Brain microvascular endothelial cell (primary cell): ENCODE measurements around the gene BFSP1.

Experiments
- DNase-seq: peaks from one replicate; pipeline ENCODE4 v3.0.0-alpha.2; 2020
- H3K27ac ChIP-seq: fragments of 250-450 bp; sonication (Bioruptor Pico); 2 replicates; pipeline ENCODE4 v1.5.1; 2020; ENCODE audit warnings: mild to moderate bottlenecking, moderate library complexity
- H3K27me3 ChIP-seq: fragments of 250-450 bp; sonication (Bioruptor Pico); replicated peaks from 2 replicates; pipeline ENCODE4 v1.5.1; 2020; ENCODE audit warnings: mild to moderate bottlenecking
- H3K36me3 ChIP-seq: fragments of 250-450 bp; sonication (Bioruptor Pico); replicated peaks from 2 replicates; pipeline ENCODE4 v1.5.1; 2020; ENCODE audit warnings: mild to moderate bottlenecking
- H3K4me3 ChIP-seq: 2 replicates; pipeline ENCODE4 v1.5.1; 2011; ENCODE audit warnings: low read depth, mild to moderate bottlenecking, control low read depth, low read length, moderate library complexity
- in situ Hi-C: cut with HindIII; loops from 2 replicates; pipeline ENCODE4 v1.10.0; 2017; ENCODE audit warnings: low sequenced_read_pairs, low pct_ligation_motif_present
- TF ChIP-seq, protein P1 (sequence below): IDR thresholded peaks from 2 replicates; pipeline ENCODE4 v1.5.1; 2011; ENCODE audit warnings: low read depth, mild to moderate bottlenecking, moderate library complexity, low read length, control low read depth, inconsistent platforms; ENCODE audit errors: missing control alignments

The BFSP1 gene

DNA sequence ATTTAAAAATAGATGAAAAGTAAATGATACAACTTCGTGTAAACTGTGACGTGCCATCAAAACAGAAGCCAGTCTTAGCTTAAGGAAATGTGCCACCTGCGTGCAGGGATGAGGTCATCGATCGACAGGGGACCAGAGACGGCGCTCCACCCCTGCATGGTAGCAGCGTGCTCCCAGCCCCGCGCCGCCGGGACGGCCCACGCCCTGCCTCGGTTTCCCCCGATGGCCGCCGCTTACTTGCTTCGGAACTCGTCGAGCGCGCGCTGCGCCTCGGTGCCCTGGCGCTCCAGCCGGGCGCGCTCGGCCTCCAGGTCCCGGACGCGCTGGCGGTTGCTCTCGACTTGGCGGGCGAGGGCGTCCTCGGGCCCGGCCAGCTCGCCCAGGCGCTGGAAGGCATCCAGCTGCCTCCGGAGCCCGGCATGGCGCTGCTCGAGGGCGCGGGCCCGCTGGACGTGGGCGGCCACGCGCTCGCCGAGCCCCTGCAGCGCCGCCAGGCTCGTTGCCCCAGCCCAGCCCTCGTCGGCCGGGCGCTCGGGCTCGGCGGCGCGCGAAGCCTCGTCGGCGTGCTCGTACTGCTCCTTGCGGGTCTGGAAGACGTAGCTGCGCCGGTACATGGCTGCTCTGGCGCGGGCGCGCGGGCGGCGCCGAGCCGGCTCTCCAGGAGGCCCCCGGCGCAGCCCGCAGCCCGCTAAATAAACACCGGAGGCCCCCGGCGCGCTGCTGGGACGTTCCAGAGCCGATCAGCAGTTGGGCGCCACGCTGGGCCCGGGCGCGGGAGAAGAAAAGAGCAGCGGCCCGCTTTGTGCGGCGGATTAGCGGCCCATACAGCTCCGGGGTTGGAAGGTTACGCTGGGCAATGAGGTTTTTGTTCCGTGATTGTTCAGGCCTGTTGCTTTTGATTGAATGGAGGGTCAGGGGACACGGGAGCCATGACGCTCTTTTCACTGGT is at the start of gene BFSP1:
BFSP1 (minus strand) TSS at position 664 of the 949 bp plus-strand sequence; CDS start at position 614, 50 bp downstream.
- Histone ChIP-seq H3K27ac (peak within 1 kb of the TSS; percentile 42), H3K4me3 (peak within 1 kb of the TSS; percentile 56), H3K36me3 (no peaks in the 10 kb centered on the region), H3K27me3 (no peaks in the 10 kb centered on the region)
- in situ Hi-C loops = no loop called here
- DNase-seq = peak; percentile 31
- TF ChIP-seq, protein P1, sequence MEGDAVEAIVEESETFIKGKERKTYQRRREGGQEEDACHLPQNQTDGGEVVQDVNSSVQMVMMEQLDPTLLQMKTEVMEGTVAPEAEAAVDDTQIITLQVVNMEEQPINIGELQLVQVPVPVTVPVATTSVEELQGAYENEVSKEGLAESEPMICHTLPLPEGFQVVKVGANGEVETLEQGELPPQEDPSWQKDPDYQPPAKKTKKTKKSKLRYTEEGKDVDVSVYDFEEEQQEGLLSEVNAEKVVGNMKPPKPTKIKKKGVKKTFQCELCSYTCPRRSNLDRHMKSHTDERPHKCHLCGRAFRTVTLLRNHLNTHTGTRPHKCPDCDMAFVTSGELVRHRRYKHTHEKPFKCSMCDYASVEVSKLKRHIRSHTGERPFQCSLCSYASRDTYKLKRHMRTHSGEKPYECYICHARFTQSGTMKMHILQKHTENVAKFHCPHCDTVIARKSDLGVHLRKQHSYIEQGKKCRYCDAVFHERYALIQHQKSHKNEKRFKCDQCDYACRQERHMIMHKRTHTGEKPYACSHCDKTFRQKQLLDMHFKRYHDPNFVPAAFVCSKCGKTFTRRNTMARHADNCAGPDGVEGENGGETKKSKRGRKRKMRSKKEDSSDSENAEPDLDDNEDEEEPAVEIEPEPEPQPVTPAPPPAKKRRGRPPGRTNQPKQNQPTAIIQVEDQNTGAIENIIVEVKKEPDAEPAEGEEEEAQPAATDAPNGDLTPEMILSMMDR = no peak

DNA sequence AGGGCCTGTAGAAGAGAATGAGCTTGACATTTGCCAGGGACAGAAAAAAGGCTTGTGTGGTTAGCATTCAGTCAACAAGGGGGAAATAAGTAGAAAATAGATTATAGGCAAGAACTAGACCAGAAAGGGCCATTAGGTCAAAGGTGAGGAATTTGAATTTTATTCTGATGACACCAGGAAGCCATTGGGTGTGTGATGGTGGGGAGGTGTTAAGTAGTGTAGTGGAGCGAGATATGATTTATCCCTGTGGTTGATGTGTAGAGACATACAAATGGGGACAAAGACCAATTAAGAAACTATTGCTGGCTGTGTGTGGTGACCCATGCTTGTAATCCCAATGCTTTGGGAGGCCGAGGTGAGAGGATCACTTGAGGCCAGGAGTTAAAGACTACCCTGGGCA is 49.7 kb upstream of the BFSP1 start:
- H3K27ac ChIP-seq = no peak overlapping the region

DNA sequence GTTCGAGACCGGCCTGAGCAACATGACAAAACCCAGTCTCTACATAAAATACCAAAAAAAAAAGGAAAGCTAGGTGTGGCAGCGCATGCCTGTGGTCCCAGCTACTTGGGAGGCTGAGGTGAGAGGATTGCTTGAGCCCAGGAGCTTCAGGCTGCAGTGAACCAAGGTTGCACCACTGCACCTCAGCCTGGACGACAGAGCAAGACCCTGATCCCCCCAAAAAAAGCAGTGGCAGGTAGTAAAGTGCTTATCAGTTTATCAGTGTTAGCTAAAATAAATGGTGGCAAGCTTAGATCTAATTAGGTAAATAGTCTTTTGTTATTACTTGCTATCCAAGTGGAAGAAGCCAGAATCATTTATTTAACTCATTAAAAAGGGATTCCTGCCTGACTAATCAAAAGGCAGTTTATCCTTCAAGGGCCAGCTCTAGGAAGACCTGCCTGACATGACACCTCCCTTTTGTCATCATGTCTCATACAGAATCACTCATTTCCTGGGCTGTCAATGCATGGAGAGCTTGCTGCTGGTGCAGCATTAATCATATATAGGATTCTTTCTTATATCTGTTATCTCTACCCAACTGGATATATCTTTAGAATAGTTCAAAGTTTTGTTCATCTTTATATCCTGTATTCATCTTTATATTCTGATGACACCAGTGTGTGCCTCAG is 48.3 kb upstream of the BFSP1 start:
- no peak for DNase-seq
- no peak overlapping the region for H3K27ac ChIP-seq
- no peak overlapping the region for H3K4me3 ChIP-seq
- in situ Hi-C loops = no loop called here
- TF ChIP-seq, protein P1 = no peak
- peaks cover 9% of the 10 kb centered on the region for H3K36me3 ChIP-seq
- no peaks in the 10 kb centered on the region for H3K27me3 ChIP-seq

More for the DNA sequence above, 49.7 kb upstream of the BFSP1 start:
- DNase-seq = no peak
- H3K4me3 ChIP-seq = no peak overlapping the region
- H3K27me3 ChIP-seq = no peaks in the 10 kb centered on the region
- in situ Hi-C loops = no loop called here
- H3K36me3 ChIP-seq = peaks cover 7% of the 10 kb centered on the region
- TF ChIP-seq, protein P1 = no peak

DNA sequence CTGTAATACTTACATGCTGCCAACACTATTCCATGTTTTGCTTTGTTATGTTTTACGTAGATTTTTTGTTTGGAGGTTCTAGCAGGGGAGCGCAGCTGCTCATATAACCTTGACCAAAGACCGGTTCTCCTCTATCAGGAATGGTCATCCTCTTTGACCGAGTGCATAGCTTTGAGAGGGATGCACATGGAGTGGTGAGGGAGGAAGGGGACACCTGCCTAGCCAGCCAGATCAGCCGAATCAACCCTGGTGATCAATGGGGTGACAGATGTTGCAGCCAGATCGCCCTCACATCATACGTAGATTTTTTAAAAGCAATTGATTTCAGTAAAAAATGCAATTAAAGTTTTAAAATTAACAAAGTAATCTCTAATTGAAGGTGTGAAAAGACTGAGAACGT is 45.0 kb upstream of the BFSP1 start:
- H3K36me3 ChIP-seq = peaks cover 15% of the 10 kb centered on the region
- no peak for DNase-seq
- in situ Hi-C loops = no loop called here

DNA sequence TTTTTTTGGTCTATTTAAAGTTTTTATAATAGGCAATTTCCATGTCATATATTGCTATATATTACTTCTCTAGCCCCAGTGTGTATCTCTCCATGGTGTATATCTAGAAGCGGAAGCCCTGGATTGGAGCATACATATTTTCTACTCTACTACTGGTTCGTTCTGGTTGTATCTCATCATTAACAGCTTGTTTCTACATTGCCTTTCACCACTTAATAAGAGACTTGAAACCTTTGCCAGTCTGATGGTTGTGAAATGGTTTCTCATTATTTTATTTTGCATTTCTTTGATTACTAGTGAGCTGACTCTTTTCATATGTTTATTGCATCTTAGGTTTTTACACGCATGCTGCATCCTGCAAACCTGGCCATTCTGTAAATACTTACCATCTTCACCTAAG is 42.3 kb upstream of the BFSP1 start:
- no peak for DNase-seq
- Histone ChIP-seq H3K27me3 (no peaks in the 10 kb centered on the region), H3K4me3 (no peak overlapping the region), H3K27ac (no peak overlapping the region), H3K36me3 (peaks cover 17% of the 10 kb centered on the region)
- in situ Hi-C loops = no loop called here
- TF ChIP-seq, protein P1 = no peak

More for the DNA sequence above, 45.0 kb upstream of the BFSP1 start:
- TF ChIP-seq, protein P1 = no peak
- no peak overlapping the region for H3K27ac ChIP-seq
- H3K27me3 ChIP-seq = no peaks in the 10 kb centered on the region
- H3K4me3 ChIP-seq = no peak overlapping the region
